Endodermal cell (in vitro differentiated cells): Measurements from ENCODE around the gene ATRN. TPM values are rescaled to one million over a fixed set of nuclear protein-coding genes. Genes with fewer than 3 reads are reported as not detected.
"Not testable (repeated sequence)": the region's sequence is repeated elsewhere in the genome, so short reads cannot be mapped to it uniquely, and the experiment has no call there.

Experiments
- DNase-seq: peaks from one replicate; pipeline ENCODE4 v3.0.0-alpha.2; 2017
- H3K27ac ChIP-seq: 2 replicates; pipeline ENCODE4 v1.5.1; 2013; ENCODE audit warnings: mild to moderate bottlenecking, low read depth, low read length, moderate library complexity
- H3K27me3 ChIP-seq: 2 replicates; pipeline ENCODE4 v1.6.1; 2013; ENCODE audit warnings: mild to moderate bottlenecking, low read length, moderate library complexity; ENCODE audit not compliant: insufficient read depth, control insufficient read depth, poor library complexity, severe bottlenecking
- H3K36me3 ChIP-seq: 2 replicates; pipeline ENCODE4 v1.7.0; 2013; ENCODE audit warnings: mild to moderate bottlenecking, low read length, moderate library complexity; ENCODE audit not compliant: control insufficient read depth, insufficient read depth
- H3K4me1 ChIP-seq: one replicate; pipeline ENCODE4 v1.7.0; 2013; ENCODE audit warnings: low read length; ENCODE audit not compliant: control insufficient read depth, insufficient read depth
- H3K4me3 ChIP-seq: 2 replicates; pipeline ENCODE4 v1.5.1; 2013; ENCODE audit warnings: mild to moderate bottlenecking, low read length, moderate library complexity
- H3K9ac ChIP-seq: 2 replicates; pipeline ENCODE4 v1.6.1; 2013; ENCODE audit warnings: mild to moderate bottlenecking, low read length, moderate library complexity; ENCODE audit not compliant: poor library complexity, severe bottlenecking; ENCODE audit errors: extremely low read depth
- H3K9me3 ChIP-seq: 2 replicates; pipeline ENCODE4 v1.6.1; 2013; ENCODE audit warnings: mild to moderate bottlenecking, low read length, moderate library complexity; ENCODE audit not compliant: control insufficient read depth
- H3K27ac Mint-ChIP-seq: 2 replicates; pipeline ENCODE4 v1.8.0; 2020; ENCODE audit warnings: mixed read lengths
- H3K27me3 Mint-ChIP-seq: 2 replicates; pipeline ENCODE4 v1.8.0; 2021; ENCODE audit warnings: mild to moderate bottlenecking, mixed read lengths; ENCODE audit not compliant: insufficient read depth
- H3K36me3 Mint-ChIP-seq: 2 replicates; pipeline ENCODE4 v1.8.0; 2020; ENCODE audit warnings: low read depth, mixed read lengths
- H3K4me1 Mint-ChIP-seq: 2 replicates; pipeline ENCODE4 v1.8.0; 2020; ENCODE audit warnings: mixed read lengths
- H3K4me3 Mint-ChIP-seq: 2 replicates; pipeline ENCODE4 v1.8.0; 2020; ENCODE audit warnings: mild to moderate bottlenecking, moderate library complexity, mixed read lengths
- H3K9me3 Mint-ChIP-seq: 2 replicates; pipeline ENCODE4 v1.8.0; 2020; ENCODE audit warnings: mild to moderate bottlenecking, mixed read lengths
- CTCF ChIP-seq: fragments of 200-600 bp; sonication (generic); conservative IDR thresholded peaks from 2 replicates; pipeline ENCODE4 v1.5.0; 2021; ENCODE audit warnings: antibody characterized with exemption, mild to moderate bottlenecking
- WGBS, 2 experiments: methylation state at CpG; one replicate each; pipeline versions ENCODE4 v1.1.5 to v1.1.7; 2013; ENCODE audit warnings: missing lambda C conversion rate in 2 of 2, mixed read lengths in 1 of 2; ENCODE audit not compliant: insufficient coverage in 1 of 2, insufficient read length in 1 of 2; 5-methylcytosine and 5-hydroxymethylcytosine counted together
- total RNA-seq, 2 donors: library from RNA; stranded (reverse); fragmentation: NEBNext Ultra II Directional in 1 of 2; extraction: Animal tissue kit (Norgen Biotek cat#: 25700) in 1 of 2; gene quantifications; 2 replicates in 1 of 2; 3 replicates in 1 of 2; pipeline ENCODE4 v1.2.1, GENCODE V29; 2021

ATRN gene
- total RNA-seq, 2 donors from 2014 or later = 27.4 to 31.2 TPM

DNA sequence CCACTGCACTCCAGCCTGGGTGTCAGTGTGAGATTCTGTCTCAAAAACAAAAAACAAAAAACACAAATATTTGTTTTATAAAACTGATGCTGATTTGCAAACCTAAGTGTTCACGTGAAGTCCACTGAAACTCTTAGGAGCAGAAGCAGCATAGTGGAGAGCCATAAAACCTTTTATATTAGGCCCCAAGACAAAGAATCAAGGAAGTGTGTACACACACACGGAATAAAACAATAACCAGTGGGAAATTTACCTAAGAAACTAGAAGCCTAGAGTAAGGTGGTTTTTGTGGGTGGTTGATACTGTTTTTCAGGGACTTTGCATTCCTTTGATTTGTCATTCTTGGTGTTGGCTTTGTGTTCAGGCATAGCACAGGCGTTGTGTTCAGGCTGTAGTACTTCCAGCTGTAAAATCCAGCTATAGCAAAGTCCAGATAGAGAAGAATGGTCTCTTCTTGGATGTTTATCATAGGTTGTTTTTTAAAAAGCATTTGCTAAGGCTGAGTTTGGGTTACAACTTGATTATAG is 61.3 kb downstream of the ATRN start:
- TF ChIP-seq CTCF = no peak

DNA sequence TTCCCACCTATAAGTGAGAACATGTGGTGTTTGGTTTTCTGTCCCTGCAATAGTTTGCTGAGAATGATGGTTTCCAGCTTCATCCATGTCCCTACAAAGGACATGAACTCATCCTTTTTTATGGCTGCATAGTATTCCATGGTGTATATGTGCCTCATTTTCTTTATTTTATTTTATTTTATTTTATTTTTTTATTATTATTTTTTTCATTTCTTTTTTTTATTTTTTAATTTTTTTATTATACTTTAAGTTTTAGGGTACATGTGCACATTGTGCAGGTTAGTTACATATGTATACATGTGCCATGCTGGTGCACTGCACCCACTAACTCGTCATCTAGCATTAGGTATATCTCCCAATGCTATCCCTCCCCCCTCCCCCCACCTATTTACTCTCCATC is 66.9 kb downstream of the ATRN start:
- H3K36me3 ChIP-seq, H3K9me3 Mint-ChIP-seq, H3K27ac ChIP-seq, H3K9me3 ChIP-seq, H3K4me1 ChIP-seq, H3K4me3 Mint-ChIP-seq, H3K27ac Mint-ChIP-seq, H3K36me3 Mint-ChIP-seq, H3K9ac ChIP-seq, H3K27me3 ChIP-seq, DNase-seq, H3K4me1 Mint-ChIP-seq, H3K27me3 Mint-ChIP-seq, H3K4me3 ChIP-seq: not testable (repeated sequence)
- no CpG with 5 or more reads among the region's 1 CpG for WGBS, 2 experiments

More for the DNA sequence above, 61.3 kb downstream of the ATRN start:
- Mint-ChIP-seq H3K27me3 (no peaks in the 10 kb centered on the region), H3K27ac (no peak overlapping the region), H3K9me3 (no peaks in the 10 kb centered on the region), H3K36me3 (no peaks in the 10 kb centered on the region), H3K4me3 (no peak overlapping the region), H3K4me1 (no peaks in the 10 kb centered on the region)
- Histone ChIP-seq H3K27me3 (no peaks in the 10 kb centered on the region), H3K27ac (no peak overlapping the region), H3K9ac (no peak overlapping the region), H3K9me3 (no peaks in the 10 kb centered on the region), H3K4me3 (no peak overlapping the region), H3K36me3 (no peaks in the 10 kb centered on the region), H3K4me1 (no peaks in the 10 kb centered on the region)
- no peak for DNase-seq
- 88 to 93% methylated on average over 2 to 3 of the region's 3 CpGs for WGBS, 2 experiments

DNA sequence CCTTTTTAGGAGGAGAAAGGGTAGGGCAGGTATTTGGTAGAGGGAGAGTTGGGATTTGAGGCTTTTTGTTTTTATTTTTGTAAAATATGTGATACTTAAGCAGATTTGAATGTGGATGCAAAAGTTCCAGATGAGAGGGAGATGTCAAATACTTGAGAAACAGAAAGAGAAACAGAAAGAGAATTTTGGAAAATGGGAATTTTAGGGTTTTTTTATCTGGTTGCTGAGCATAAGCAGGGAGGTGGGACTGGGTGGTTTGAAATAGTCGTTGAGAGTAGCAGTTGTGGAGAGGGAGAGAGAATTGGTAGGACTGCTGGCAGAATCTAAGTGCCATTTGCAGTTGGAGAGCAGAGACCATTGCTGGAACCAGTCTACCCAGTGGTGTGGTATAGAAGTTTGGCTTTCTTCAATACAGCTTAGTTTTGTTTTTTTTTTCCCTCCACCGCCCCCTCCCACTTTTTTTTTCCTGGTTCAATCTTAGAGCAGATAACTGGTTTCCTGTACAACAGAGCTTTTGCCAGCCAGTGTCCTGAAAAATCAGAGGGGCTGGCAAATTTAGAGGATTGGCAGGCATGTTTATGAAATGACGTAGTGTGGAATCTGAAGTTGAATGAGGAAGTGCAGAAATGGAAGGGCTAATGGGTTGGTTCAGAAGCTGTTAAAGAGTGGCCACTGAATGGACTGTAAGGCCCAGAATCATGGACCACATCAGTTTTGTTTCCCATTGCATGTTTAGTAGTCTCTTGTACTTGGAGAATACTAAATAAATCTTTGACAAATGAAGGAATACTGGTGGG is 68.7 kb downstream of the ATRN start:
- Histone ChIP-seq H3K36me3 (no peaks in the 10 kb centered on the region), H3K4me3 (no peak overlapping the region), H3K27me3 (no peaks in the 10 kb centered on the region), H3K9me3 (no peaks in the 10 kb centered on the region), H3K4me1 (no peaks in the 10 kb centered on the region), H3K27ac (no peak overlapping the region), H3K9ac (no peak overlapping the region)
- H3K4me3 Mint-ChIP-seq = no peak overlapping the region
- DNase-seq = no peak
- H3K4me1 Mint-ChIP-seq = no peaks in the 10 kb centered on the region
- no peak overlapping the region for H3K27ac Mint-ChIP-seq
- H3K9me3 Mint-ChIP-seq = no peaks in the 10 kb centered on the region
- H3K36me3 Mint-ChIP-seq = peaks cover 7% of the 10 kb centered on the region
- 82 to 83% methylated on average over 2 to 3 of the region's 3 CpGs for WGBS, 2 experiments
- TF ChIP-seq CTCF = no peak
- no peaks in the 10 kb centered on the region for H3K27me3 Mint-ChIP-seq
